Measurements from ENCODE around the gene SAP30.

The SAP30 gene

DNA sequence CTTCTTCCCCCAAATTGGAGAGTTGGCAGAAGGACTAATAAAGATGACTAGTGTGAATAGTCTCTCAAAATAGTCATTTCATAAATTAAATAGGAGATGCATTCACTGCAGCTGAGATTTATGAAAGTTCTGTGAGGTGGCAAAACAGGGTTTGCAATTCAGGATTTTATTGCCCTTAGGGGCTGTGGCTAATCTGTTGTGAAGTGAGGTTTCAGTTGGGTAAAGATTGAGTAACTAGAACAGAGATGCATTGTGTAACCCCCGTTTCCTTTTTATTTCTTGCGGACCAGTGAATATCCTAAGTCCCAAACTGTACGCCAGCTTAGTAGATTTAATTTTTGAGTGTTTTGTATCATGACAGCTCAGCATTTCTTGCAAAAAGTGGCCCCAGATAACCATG, 44.3 kb downstream of the SAP30 start:
- no peak for DNase-seq (ENCODE audit: low spot score)

DNA sequence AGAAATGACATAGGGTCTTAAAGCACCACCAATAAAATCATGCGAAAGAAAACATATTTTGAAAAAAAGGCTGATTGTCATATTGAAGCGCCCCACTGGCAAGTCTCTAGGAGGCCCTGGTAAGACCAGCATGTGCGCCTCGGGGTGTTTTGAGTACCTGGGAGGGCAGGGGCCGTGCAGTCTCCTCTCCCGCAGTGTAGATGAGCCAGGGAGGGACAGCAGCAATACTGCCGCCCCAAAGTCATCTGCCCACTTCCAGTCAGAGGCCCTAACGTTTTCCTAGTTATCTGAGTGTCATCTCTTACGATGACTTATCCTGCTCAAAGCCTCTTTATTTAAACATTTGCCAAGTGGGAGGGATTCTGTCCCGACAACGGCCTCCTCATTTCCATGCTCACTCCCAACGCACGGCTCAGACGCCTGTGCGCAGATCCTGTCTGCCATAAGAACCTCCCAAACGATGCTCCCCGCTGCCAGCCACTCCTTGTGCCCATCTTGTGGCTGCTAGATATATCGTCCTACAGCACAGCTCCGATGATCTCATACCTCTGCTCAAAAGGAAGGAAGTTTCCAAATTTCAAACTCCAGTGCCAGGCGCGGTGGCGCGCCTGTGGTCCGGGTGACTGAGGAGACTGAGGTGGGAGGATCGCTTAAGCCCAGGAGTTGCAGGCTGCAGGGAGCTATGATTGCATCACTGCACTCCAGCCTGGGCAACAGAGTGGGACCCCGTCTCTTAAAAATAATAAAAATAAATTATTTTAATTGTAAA, 45.3 kb downstream of the SAP30 start:
- peak; percentile 22 for DNase-seq (ENCODE audit: low spot score)

DNA sequence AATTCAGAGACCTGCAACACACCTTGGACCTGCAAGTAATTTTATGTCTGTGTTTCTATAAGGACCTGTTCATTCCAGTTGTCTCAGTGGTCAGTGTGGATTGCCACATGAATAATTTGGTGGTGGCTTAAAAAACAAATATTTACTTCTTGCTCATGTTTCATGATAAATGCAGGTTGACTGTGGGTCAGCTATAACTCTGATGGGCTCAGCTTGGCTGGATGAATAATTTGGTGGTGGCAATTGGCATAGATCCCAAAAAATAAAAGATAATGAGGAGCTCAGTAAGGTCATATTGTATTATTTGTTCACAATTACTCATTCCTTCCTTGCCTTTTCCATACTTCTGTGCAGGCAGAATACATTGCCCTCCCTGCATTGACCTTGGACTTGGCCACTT, 47.1 kb downstream of the SAP30 start:
- DNase-seq (ENCODE audit: low spot score) = no peak

DNA sequence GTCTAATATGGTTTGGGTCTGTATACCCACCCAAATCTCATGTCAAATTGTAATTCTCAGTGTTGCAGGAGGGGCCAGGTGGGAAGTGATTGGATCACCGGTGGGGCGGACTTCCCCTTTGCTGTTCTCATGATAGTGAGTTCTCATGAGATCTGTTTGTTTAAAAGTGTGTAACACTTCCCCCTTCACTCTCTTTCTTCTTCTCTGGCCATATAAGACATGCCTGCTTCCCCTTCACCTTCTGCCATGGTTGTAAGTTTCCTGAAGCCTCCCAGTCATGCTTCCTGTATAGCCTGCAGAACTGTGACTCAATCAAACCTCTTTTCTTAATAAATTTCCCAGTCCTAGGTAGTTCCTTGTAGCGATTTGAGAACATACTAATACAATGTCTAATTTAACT, 47.9 kb downstream of the SAP30 start:
- no peak for DNase-seq (ENCODE audit: low spot score)

DNA sequence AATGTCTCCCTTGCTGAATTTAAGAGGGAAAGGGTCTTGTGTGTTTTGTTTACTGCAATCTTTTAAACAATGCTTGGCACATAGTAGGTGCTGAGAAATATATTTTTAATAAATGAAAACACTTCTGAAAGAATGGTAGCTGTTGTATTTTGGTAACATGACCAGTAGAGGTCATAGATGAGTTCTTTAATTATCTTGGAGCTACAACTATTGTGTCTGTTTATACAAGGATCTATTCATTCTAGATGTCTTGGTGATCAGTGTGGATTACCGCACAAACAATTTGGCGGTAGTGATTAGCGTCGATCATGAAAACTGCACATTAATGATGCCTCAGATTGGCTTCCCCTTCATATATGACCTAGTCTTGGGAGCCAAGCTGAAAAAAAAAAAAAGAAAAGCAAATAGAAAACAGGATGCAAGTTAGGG, 49.6 kb downstream of the SAP30 start:
- DNase-seq (ENCODE audit: low spot score) = peak; percentile 60

DNA sequence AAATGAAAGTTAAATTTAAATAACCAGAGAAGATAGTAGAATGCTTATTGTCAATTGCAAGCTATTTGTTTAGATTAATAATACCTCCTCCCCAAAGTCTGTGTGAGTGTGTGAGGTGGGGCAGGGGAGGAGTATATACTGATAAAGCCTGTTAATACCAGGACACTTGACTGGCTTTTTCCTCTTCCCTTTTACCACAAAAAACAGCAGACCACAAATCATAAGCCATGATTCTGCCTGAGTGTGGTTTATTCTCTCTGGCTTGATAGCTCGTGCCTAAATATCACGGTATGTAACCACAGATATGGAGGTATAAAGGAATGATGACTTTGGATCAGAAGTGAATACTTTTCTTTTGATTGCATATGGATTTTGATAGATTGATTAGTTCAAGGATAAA, 50.0 kb downstream of the SAP30 start:
- no peak for DNase-seq (ENCODE audit: low spot score)

DNA sequence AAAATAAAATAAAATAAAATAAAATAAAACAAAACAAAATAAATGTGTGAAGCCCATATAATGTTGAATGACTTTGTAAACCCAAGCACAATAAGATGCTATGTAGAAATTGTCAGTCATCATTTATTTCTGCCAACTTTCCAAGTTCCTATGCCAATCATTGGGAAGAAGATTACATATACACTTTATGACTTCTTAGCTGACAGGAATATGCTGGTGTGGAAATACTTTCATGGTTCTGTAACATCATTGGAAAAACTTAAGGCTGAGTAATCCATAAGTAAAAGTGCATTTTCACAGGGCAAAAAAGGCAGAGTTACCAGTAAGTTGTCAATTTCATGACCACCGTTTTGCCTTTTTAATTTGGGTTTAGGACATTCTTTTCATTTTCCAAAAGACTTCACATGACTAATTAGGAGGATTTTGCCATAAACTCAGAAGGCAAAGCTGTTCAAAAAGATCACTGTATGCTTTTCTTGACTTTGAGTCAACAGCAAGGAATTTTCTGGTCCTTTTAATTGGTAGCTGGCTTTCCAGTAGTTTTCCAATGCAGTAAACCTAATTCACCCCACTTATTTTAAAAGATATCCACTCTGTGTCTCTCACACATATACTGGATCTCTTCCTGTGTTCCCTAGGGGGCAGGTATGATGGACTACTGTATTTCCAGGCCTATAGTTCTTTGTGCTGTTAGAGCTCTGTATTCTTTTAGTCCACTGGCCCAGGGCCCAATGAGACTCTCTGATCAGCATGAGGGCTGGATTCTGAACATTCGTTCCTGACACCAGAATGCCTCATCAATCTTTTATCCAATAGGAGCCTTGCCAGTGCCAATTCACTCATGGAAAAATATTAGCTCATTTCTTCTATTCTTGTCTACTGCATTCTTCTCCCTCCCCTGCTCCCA, 54.4 kb downstream of the SAP30 start:
- DNase-seq (ENCODE audit: low spot score) = peak; percentile 25

DNA sequence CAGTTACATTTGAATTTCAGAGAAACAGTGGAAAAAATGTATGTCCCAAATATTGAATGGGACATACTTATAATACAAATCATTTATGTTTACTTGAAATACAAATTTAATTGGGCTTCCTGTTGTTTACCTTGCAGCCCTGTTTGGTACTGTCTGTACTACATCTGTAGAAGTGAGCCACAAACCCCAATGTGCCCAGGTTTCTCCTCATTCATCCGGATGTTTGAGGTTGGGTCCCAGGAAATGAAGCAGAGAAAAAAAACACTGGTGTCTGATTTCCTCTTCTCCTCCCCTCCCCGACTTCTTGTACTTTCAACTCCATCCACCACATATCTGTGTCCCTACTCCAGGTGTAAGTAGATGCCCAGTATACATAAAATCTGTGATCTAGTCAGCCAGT, 55.3 kb downstream of the SAP30 start:
- no peak for DNase-seq (ENCODE audit: low spot score)

Data from RKO (cell line).